GM21528 (cell line): ENCODE measurements around the gene FXYD5.
A peak's percentile ranks its signal among the peaks of the same experiment; 100 is the strongest.
"Not testable (repeated sequence)": the region's sequence is repeated elsewhere in the genome, so short reads cannot be mapped to it uniquely, and the experiment has no call there.

ENCODE experiments used
- ATAC-seq: cut with Tn5 transposase; IDR thresholded peaks from one replicate; pipeline ENCODE4 v1.9.1; 2021; ENCODE audit warnings: mild to moderate bottlenecking, moderate library complexity; ENCODE audit not compliant: unreplicated experiment, low FRiP score

The FXYD5 gene

DNA sequence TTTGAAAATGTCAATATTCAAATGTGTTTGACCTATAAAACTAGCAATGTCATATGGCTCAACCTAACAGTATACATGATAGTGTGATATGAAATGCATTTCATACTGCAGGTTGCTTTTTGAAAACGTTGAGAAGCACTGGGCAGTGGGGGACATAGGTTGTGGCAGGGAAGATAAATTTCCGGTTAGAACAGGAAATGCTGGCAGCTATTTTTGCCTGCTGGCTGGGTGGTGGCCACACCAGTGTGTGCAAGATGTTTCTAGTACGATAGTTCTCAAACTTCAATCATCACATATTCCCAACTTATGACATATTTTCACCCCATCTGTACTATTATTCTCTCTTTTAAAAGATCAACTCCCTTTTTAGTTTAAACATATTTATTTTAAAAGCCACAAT lies 17.2 kb downstream of the FXYD5 start:
- ATAC-seq: no peak

DNA sequence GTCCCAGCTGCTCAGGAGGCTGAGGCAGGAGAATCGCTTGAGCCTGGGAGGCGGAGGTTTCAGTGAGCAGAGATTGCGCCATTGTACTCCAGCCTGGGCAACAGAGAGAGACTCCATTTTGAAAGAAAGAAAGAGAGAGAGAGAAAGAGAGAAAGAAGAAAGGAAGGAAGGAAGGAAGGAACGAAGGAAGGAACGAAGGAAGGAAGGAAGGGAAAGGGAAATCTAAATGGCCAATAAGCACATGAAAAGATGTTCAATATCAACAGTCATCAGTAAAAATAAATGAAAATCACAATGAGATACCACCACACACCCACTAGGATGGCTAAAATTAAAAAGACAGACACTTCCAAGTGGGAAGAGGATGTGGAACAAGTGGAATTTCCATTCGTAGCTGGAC lies 19.7 kb downstream of the FXYD5 start:
- no peak for ATAC-seq

DNA sequence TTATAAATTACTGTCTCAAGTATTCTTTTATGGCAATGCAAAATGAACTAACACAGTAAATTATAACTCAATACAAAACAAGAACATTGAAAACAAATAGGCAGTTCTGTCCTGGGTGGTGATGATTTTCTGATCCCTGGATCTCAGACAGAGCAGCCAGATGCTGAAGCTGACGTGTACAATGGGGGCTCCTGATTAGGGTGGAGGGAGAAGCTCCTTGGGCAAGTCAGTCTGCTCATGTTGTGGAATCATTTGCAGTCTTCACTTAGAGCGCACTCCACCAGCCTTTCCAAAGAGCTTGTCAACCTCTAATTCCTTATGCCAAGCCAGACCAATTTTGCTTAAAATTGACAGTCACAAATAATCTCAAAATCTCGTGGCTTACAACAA lies 21.6 kb downstream of the FXYD5 start:
- ATAC-seq: no peak

DNA sequence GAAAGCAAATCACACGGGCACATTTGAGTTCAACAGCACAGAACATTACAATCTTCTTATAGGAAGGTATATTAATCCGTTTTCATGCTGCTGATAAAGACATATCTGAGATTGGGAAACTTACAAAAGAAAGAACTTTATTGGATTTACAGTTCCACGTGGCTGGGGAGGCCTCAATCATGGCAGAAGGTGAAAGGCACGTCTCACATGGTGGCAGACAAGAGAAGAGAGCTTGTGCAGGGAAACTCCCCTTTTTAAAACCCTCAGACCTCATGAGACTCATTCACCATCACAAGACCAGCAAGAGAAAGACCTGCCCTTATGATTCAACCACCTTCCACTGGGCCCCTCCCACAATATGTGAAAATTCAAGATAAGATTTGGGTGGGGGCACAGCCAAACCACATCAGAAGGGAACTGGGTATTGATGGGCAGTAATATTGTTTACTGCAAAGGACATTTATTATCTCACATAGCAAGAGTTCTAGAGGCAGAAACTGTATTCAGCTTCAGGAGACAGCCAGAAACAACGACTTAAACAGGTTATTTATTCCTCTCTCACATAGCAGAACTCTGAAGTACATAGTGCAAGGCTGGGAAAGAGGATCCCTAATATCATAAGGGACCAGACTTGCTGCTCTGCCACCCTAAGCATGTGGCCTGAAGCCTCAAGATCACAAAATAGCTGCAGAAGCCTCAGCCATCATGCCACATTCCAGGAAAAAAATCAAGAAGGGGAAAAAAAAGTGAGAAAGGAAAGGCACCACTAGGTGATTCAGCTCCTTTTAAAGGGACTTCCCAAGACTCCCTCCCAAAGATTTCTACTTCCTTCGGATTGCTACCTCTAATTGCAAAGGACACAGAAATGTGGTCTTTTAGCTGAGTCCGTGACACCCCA lies 23.1 kb downstream of the FXYD5 start:
- no peak for ATAC-seq

DNA sequence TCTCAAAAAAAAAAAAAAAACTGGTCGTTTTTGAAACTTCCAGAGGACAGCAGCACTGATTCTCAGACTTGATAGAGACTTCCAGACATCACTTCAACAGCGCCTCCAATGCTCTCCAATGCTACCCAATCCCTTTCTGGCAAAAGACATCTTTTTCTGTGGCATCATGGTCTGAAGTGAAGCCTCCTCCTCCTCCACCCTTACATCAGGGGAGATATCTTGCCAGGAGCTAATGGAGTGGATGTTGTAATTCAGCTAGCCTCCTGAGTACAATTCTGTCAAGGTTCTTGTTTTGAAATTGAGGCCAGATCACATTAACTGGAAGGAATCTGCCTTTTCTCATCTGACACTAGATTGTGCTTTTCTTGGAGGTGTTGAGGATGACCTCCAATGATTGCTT lies 24.2 kb downstream of the FXYD5 start:
- ATAC-seq: no peak

DNA sequence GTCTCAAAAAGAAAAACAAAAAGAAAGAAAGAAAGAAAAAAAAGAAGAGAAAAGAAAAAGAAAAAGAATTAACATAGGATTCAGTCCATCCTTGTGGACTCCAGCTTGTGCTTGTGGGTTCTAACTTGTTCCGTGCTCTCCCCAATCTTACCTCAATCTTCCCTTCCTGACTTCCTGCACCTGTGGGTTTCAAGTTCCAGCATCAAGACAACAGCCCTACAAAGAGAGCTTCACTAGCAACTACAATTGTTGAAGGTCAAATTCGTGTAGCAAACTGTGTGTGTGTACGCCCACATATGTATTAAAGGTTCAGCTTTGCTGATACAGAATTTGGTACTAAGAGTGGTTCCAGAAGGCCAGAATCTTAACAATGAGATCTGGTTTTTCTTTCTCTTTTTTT lies 25.3 kb downstream of the FXYD5 start:
- no peak for ATAC-seq

DNA sequence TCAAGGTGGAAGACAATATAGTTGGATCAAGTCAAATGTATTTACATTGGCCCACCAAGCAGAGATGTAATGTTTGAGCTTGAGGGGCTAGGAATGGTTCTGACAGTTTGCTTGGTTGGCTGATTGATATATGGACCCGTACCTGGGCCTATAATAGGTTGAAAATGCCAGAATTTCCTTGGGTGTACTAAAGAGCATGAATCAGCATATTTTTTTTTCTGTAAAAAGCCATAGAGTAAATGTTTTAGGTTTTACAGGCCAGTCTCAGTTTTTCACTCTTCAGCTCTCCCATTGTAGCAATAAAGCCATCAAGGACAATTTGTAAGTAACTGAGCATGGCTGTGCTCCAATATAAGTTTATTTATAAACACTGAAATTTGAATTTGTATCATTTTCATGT lies 26.9 kb downstream of the FXYD5 start:
- no peak for ATAC-seq

DNA sequence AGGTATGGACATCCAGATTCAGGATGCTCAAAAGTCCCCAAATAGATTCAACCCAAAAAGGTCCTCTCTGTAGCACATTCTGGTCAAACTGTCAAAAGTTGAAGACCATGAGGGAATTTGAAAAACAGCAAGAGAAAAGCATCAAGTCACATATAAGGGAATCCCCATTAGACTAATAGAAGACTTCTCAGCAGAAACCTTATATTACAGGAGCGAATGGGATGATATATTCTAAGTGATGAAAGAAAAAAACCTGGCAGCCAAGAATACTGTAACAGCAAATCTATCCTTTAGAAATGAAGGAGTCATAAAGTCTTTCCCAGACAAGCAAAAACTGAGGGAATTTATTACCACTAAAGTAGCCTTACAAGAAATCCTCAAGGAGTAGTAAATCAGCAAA lies 29.7 kb downstream of the FXYD5 start:
- ATAC-seq: no peak

DNA sequence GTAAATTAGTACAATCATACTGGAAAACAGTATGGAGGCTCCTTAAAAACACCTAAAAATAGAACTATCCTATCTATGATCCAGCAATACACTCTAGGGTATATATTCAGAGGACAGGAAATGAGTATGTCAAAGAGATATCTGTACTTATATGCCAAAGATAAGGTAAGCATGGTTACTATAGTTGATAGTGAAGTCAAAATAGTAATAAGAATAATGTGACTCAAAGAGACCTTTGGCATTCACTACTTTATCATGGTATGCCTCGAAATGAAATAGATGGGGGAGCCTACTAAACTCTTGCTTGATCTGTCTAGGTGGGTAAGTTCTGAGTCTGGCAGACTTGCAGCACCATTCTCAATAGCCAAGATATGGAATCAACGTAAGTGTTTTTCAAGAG lies 30.3 kb downstream of the FXYD5 start:
- ATAC-seq: no peak

DNA sequence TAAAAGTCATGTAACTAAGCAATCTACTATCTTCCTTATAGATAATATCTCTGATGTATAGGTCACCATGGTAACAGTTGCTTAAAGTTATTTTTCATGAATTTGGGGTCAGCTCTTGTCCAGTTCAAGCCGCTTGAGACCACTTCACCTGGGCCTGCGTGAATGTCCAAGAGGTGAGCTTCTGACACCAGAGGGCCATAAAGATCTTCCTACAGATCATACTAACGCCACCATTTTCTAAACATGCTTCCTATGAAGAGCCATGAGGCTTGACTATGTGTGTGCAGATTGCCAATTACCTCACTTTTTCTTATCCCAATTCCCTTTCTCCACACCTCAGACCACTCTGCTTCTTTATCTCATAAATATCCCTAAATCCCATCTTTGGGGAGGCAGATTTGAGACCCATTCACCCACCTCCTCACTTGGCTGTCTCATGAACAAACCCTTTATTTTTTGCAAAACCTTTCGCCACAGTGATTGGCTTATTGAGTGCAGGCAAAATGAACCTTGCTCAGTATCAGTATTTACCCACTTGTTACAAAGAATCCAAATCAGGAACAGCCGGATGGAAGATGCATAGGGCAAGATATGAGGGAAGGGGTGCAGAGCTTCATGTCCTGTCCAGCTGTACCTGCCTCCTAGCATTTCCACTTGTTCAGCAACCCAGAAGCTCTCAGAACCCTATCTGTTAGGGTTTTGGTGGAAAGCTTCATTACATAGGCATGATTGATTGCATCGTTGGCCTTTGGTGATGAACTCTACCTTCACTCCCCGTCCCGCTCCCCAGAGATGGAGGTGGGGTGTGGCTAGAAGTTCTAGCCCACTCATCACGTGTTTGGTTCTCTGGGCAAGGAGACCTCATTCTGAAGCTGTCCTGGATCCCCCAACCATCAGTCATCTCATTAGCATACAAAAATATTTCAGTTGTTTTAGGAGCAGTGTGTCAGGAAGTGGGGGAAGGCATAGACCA lies 39.8 kb downstream of the FXYD5 start:
- no peak for ATAC-seq

DNA sequence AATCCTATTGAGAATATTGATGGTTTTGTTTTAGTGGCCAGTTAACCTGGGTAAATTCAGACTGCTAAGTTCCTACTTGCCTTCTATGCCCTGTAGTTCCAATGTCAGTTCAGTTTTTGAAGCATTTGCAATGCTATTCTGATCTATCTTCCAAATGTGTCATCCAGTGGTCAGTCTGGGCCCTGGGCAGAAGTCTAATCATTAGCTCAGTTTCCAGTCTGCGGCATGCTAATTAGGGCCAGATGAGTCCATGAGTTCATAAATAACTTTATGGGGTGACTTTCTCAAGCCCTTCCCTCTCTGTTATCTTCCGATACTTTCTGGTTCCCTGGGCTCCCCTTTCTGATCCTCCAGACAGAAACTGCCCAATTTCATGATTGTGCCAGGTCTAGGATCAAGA lies 41.3 kb downstream of the FXYD5 start:
- no peak for ATAC-seq

DNA sequence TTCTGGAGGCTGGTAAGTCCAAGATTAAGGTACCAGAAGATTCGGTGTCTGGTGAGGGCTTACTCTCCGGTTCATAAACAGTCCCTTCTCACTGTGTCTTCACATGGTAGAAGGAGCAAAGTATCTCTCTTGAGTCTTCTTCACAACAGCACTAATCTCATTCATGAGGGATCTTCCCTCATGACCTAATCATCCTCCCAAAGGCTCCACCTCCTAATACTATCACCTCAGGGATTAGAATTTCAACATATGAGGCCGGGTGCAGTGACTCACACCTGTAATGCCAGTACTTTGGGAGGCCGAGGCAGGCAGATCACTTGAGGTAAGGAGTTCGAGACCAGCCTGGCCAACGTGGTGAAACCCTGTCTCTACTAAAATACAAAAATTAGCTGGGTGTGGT lies 42.3 kb downstream of the FXYD5 start:
- not testable (repeated sequence) for ATAC-seq

DNA sequence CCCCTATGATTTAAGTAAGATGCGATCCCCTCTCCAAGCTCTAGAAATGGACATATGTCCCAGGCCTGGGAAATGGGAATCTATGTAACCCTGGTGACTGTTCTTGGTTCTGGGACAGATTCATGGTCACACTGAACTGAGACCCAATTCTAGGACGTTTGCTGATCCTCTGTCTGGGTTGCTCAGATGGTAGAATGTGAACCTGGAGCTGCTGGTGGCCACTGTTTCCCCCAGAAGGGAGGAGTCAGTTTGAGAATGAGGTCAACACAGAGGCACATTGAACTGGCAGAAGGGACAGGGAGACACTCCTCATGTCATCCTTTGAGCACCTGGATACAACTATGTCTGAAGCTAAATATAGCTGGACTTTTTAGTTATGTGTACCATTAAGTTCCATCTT lies 44.9 kb downstream of the FXYD5 start:
- ATAC-seq: no peak

DNA sequence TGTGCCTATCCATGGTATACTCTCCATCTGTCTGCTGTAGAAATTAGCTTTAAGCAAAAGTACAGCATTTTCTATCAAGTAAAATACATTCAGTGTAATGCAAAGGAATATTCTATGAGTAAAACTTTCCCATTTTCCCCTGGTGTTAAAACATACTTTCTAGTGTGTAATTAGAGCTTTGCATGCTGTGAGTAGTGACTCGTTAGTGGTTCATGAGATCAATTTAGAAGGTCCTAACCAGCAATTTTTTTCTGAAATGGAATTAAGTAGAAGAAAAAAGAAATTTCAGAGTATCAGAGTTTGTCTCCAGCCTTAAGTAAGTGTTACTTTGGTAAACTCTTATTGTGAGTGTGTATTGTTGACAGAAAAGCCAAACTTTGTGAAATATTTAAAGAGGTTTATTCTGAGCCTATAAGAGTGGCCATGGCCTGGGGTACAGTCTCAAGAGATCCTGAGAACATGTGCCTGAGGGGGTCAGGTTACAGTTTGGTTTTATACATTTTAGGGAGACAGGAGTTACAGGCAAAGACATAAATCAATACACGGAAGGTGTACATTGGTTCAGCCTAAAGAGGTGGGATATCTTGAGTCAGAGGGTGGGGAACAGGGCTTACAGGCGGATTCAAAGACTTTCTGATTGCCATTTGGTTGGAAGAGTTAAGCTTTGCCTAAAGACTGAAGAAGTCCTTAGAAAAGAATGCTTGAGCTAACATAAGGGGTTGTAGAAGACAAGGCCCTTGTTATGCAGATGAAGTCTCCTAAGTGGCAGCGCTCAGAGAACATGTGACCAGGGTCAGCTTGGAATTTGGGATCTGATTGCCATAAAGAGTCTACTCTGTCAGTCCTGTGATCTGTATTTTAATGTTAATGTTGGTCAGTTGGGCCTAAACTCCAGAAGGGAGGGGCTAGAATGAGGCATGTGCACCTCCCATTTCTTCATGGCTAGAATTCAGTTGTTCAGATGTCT lies 48.5 kb downstream of the FXYD5 start:
- ATAC-seq: no peak

DNA sequence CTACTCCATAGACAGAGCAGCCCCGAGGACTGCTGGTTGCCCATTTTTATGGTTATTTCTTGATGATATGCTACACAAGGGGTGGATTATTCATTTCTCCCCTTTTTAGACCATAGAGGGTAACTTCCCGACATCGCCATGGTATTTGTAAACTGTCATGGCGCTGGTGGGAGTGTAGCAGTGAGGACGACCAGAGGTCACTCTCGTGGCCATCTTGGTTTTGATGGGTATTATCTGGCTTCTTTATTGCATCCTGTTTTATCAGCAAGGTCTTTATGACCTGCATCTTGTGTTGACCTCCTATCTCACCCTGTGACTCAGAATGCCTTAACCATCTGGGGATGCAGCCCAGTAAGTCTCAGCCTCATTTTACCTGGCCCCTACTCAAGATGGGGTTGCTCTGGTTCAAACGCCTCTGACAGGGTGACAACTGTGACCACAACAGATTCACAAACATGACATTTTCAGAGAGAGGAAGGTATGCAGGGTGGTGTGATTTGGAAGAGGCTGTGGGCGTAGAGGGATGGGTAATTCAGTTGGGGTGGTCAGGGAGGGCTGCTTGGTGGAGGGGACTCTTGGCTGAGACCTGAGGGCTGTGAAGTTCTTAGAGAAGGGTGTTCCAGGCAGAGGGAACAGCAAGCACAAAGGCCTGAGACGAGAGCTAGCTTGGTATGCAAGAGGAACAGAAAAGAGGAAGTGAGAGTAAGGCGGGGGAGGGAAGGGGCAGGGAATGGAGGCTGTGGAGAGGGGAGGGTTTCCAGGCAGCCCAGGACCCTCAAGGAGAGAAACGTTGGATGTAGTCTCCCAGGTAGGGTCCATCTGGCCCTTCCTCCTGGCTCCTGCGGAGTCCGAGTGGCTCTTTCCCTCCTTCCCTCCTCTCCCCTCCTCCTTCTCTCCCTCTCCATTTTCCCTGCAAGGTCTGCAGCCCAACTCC lies 50.5 kb downstream of the FXYD5 start:
- peak; percentile 64 for ATAC-seq

DNA sequence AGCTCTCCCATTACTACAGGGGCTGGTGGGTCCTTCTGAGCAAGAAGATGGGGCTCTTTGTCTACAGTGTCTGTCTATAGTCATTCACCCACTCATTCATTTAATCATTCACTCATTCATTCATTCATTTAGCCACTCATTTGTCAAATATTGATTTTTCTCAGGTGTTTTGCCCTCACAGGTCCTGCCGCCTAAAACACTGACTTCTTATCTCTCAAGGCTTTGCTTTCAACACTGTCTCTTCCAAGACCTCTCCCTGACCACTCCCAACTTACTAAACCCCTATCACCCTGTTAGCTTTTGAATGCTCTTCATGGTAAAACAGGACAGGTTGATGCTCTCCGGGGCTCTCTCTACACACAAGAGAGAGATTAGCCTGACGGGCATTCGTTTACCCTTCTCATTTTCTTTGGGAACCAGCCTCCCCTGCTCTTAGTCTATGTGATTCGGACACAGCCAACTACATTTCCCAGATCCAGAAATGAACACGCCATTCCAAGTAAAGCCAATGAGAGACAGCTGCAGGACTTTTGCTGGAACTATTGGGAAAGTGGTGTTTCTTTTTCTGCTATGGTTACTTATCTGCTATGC lies 51.3 kb downstream of the FXYD5 start:
- ATAC-seq: no peak

DNA sequence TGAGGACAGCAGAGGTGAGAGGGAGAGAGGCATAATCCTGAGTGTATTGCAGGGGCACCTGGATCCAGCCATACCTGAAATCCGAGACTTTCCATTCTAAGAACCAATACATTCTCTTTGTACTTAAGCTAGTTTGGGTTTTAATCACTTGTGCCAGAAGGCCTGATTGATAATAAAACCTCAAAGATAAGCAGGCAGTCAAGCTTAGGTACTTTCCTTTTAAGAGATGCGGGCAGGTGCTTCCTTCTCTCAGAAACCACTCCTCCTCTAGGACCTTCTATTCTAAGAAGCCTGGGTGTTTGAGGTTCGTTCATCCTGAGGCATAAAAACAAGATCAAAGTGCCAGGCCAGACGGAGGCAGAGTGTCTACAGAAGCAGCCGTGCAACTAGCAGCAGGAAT lies 51.8 kb downstream of the FXYD5 start:
- no peak for ATAC-seq

DNA sequence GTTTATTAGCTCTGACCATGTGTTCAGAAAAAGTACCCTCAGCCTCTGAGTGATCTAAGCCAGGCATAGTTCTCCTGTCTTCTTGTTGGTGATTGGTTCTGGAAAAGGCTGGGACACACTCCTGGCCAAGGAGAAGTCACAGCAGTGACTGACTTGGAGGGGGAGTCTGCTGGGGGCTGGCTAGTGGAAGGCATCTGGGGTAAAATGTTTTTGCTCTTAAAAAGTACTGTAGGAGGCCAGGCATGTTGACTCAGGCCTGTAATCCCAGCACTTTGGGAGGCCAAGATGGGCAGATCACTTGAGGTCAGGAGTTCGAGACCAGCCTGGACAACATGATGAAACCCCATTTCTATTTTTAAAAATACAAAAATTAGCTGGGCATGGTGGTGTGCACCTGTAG lies 52.3 kb downstream of the FXYD5 start:
- ATAC-seq: no peak

DNA sequence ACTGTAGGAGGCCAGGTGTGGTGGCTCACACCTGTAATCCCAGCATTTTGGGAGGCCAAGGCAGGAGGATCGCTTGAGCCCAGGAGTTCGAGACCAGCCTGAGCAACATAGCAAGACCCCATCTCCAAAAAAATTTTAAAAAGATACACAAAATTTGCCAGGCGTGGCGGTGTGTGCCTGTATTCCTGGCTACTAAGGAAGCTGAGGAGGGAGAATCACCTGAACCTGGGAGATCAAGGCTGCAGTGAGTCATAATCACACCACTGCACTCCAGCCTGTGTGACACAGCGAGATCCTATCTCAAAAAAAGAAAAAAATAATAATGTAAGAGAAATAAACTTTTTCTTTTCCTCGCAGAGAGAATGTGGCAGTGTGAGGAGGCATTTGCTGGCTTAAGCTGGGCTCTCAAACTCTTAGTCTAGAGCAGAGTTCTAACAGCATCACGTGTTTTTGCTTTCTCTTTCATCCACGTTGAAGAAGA lies 52.9 kb downstream of the FXYD5 start:
- ATAC-seq: no peak
